Right cardiac atrium (tissue), 5 donors: Measurements from ENCODE around the gene ARMC9. TPM values are rescaled to one million over a fixed set of nuclear protein-coding genes. Genes with fewer than 3 reads are reported as not detected.

ENCODE experiments used
- ATAC-seq, 2 donors: fragments of 200-7000 bp; cut with Tn5 transposase; one replicate each; pipeline versions ENCODE4 v1.8.0 to v1.9.1; 2020; ENCODE audit warnings: moderate library complexity in 2 of 2, mild to moderate bottlenecking in 1 of 2
- DNase-seq, 3 donors: peaks; one replicate each; pipeline ENCODE4 v3.0.0-alpha.2; 2020
- H3K27ac ChIP-seq: one replicate; pipeline ENCODE4 v1.5.1; 2013; ENCODE audit warnings: mild to moderate bottlenecking, low read length, control low read depth, moderate library complexity
- H3K27me3 ChIP-seq: one replicate; pipeline ENCODE4 v1.6.1; 2013; ENCODE audit not compliant: control insufficient read depth, insufficient read depth
- H3K4me1 ChIP-seq: one replicate; pipeline ENCODE4 v1.6.1; 2013; ENCODE audit warnings: low read length; ENCODE audit not compliant: control insufficient read depth, insufficient read depth
- H3K4me3 ChIP-seq: one replicate; pipeline ENCODE4 v1.5.1; 2013; ENCODE audit warnings: low read length, control low read depth
- H3K9me3 ChIP-seq: one replicate; pipeline ENCODE4 v1.6.1; 2013; ENCODE audit warnings: low read length; ENCODE audit not compliant: control insufficient read depth
- WGBS: extraction: QIAGEN DNeasy Blood & Tissue Kit; methylation state at CpG from one replicate; pipeline ENCODE4 v1.1.7; 2013; 5-methylcytosine and 5-hydroxymethylcytosine counted together
- intact Hi-C, 4 donors: fragments of 100-400 bp; cut with DNase I; formaldehyde crosslinking; loops; one replicate each; pipeline versions ENCODE4 v1.11.0 to v1.14.0; 2022 to 2023
- polyA plus RNA-seq: library from polyadenylated mRNA; stranded (reverse); fragments of 200-250 nt; gene quantifications from one replicate; pipeline ENCODE4 v1.2.3, GENCODE V29; 2013
- total RNA-seq, 4 donors: library from RNA; stranded (reverse); fragmentation: NEBNext Ultra II Directional; extraction: Animal tissue kit (Norgen Biotek cat#: 25700); gene quantifications; one replicate each; pipeline ENCODE4 v1.2.1, GENCODE V29; 2021
- donor health status: healthy with polysubstance abuse.
- donor health status: DM: no; HTN: yes; CAD: no.
- donor health status: DM: no; HTN: no; CAD: no.
- donor health status: DM: no; HTN: yes; CAD: no; lungs with severe emphysema.
- donor health status: DM: yes; HTN: yes; CAD: no.

ARMC9 gene
- total and polyA plus RNA-seq, 5 donors, result 1.3 to 6.8 (median 3.8) TPM

GRCh38 chr2:231184319-231184718 lies 14.1 kb upstream of the ARMC9 start:
- Histone ChIP-seq H3K9me3 (no peaks in the 10 kb centered on the region), H3K27ac (peak overlapping the region; percentile 13), H3K27me3 (no peaks in the 10 kb centered on the region), H3K4me3 (no peak overlapping the region), H3K4me1 (peaks cover 31% of the 10 kb centered on the region)
- intact Hi-C loops, result no loop called here
- no peak for ATAC-seq
- 97% methylated on average over 4 of the region's 4 CpGs for WGBS
- no peak for DNase-seq

DNA sequence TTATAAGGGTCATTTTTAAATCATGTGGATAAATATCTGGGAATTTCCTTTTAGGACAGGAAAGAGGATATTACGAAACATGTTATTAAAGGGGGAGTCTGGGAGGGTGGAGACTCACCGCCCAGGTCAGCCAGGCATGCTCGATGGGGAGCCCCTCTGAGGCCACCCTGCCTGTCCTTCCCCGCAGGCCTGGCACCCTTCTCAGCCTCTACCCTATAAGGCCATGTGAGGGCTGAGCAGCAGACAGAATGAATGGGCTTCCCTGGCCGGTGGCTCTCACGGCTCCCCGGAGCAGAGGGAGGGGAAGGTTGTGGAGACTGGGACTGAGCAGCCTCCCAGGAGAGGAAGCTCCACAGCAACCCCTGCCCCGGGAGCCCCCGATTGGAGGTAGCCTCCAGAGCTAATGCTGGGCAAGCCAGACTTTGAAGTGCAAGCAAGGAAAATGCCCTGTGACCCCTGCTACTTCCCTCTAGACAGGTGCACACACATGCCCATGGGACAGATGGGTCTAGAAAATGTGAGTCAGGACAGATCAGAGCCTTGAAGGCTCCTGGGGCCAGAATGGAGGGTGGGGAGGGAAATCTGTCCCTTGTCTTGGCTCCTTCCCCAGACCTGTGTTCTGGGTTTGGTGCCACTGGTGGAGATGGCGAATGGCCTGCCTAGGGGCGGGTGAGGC lies 13.2 kb upstream of the ARMC9 start:
- 50% methylated on average over 11 of the region's 11 CpGs for WGBS
- peak overlapping the region; percentile 60 for H3K27ac ChIP-seq
- peak; percentile 60 to 78 (median 73) for DNase-seq
- peak; percentile 28 to 64 for ATAC-seq
- peaks cover 26% of the 10 kb centered on the region for H3K4me1 ChIP-seq
- H3K4me3 ChIP-seq, result no peak overlapping the region
- no peaks in the 10 kb centered on the region for H3K27me3 ChIP-seq
- intact Hi-C loops, result no loop called here
- H3K9me3 ChIP-seq, result no peaks in the 10 kb centered on the region

DNA sequence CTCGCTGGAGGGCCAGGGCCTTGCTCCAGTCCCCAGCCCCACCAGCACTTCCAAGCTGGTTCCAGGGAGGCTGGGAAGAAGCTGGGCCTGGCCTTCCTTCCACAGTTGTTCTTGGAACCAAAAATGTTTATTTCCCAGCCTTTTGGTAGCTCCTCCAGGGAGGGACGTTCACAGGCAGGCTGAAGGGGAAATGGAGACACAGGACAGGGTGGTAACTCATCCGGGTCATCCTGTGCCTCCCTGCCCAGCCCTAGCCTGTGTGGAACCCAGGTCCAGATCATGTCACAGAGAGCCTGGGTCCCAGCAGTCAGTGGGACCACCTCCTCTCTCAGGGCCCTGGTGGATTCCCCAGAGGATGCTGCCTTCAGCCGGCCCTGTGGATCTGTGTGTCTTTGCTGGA lies 12.5 kb upstream of the ARMC9 start:
- peak; percentile 49 to 68 (median 60) for DNase-seq
- WGBS, result 38% methylated on average over 4 of the region's 4 CpGs
- Histone ChIP-seq H3K27ac (peak overlapping the region; percentile 60), H3K4me3 (no peak overlapping the region), H3K4me1 (peaks cover 25% of the 10 kb centered on the region), H3K27me3 (no peaks in the 10 kb centered on the region), H3K9me3 (no peaks in the 10 kb centered on the region)
- intact Hi-C loops, result no loop called here
- peak; percentile 0 to 37 for ATAC-seq

DNA sequence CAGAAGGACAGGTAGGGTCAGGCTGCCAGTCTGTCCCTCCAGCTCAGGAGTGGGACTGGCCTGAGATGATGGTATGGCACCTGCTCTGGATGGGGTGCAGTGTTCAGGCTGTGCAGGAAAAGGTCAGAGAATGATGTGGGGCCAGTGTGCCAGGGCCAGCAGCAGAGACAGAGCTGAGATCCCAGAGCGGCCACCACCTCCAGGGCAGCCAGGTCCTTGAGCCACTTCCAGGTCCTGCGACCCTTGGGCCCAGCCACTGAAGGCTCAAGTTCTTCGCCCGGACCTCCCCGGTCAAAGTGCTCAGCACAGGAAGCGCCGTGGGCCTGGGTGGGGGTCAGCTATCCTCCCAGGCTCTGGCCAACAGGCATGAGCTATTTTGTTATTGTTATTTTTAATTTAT lies 12.1 kb upstream of the ARMC9 start:
- ATAC-seq, result no peak

DNA sequence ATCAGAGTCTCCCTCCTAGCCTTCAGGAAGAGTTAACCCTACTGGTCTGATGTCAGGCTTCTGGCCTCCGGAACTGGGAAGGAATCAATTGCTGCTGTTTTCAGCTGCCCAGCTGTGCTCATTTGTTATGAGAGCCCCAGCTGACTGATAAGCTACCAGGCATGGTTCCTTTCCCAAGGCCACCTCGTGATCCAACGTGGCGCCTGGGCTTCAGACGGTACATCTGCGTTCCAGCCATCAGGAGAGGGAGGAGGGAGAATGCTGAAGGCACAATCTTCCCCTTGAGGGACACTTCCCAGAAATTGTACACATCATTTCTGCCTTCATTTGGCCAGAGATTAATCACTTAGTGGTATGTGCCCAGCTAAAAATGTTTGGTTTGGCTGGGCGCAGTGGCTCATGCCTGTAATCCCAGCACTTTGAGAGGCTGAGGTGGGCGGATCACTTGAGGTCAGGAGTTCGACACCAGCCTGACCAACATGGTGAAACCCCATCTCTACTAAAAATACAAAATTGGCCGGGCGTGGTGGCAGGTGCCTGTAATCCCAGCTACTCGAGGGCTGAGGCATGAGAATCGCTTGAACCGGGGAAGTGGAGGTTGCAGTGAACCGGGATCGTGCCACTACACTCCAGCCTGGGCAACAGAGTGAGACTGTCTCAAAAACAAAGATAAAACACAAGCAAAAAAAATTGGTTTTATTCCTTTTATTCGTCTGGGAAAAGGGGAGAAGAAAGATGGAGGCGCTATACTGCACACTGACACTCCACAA lies 10.5 kb upstream of the ARMC9 start:
- H3K27ac ChIP-seq, result no peak overlapping the region
- intact Hi-C loops, result no loop called here
- H3K27me3 ChIP-seq, result no peaks in the 10 kb centered on the region
- ATAC-seq, result peak; percentile 69 to 72
- peak; percentile 89 to 92 (median 90) for DNase-seq
- WGBS, result 63% methylated on average over 18 of the region's 18 CpGs
- no peak overlapping the region for H3K4me3 ChIP-seq
- H3K4me1 ChIP-seq, result peaks cover 16% of the 10 kb centered on the region
- H3K9me3 ChIP-seq, result no peaks in the 10 kb centered on the region

More for the DNA sequence above, 12.1 kb upstream of the ARMC9 start:
- 88% methylated on average over 7 of the region's 7 CpGs for WGBS
- Histone ChIP-seq H3K27ac (peak overlapping the region; percentile 60), H3K9me3 (no peaks in the 10 kb centered on the region), H3K27me3 (no peaks in the 10 kb centered on the region), H3K4me1 (peaks cover 25% of the 10 kb centered on the region), H3K4me3 (no peak overlapping the region)
- DNase-seq, result no peak
- intact Hi-C loops, result no loop called here

DNA sequence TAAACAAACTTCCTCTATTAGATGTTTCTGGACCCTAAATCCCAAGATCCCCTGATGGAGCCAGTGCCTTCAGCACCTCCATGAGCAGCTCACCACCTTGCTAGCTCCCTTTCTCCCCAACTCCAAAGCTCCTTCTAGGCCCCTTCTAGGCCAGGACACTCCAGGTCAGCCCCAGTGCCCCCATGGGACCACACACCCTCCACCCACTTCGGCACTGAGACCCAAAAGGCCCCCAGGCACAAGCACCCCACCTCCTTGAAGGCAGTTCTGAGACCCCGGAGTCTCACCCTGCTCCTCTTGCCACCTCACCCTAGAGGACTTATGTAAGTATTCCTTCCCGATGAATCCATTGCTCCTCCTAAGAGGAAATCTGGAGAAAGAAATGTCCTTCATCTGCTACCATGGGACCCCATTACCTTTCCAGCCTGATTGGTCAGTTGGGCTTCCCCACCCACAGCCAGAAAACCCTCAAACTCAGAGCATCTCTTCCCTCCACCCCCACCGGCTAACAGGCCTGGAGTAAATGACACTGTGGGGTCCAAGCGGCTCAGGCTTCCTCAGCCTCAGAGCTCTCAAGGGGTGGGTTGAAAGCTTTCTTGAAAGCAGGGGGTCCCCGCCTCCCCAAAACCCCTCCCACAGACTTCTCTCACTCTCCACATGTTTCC lies 9.8 kb upstream of the ARMC9 start:
- 91% methylated on average over 6 of the region's 6 CpGs for WGBS
- DNase-seq (no peak), ATAC-seq (no peak)
- Histone ChIP-seq H3K4me1 (peaks cover 16% of the 10 kb centered on the region), H3K9me3 (no peaks in the 10 kb centered on the region), H3K4me3 (no peak overlapping the region), H3K27me3 (no peaks in the 10 kb centered on the region), H3K27ac (no peak overlapping the region)
- intact Hi-C loops, result no loop called here

DNA sequence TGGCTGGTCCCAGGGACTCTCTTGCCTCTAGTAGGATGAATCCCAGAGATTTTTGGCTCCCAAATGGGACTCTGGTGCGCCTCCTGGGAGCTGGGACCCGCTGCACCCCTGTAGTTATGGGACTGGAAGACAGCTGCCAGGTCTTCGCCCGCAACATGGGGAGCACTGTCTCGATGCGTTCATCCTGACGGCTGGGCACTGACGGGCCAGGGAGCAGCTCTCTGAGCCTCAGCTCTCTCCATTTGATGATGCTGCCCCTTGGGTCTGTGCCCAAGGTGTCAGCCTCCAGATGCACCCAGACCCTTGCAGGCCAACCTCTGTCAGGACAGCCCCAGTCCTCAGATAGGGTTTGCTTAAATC lies 9.3 kb upstream of the ARMC9 start:
- H3K9me3 ChIP-seq, result no peaks in the 10 kb centered on the region
- ATAC-seq (no peak), DNase-seq (peak in 2 of 3 donors; percentile 26 to 57)
- H3K27ac ChIP-seq, result no peak overlapping the region
- WGBS, result 97% methylated on average over 8 of the region's 8 CpGs
- no peak overlapping the region for H3K4me3 ChIP-seq
- no peaks in the 10 kb centered on the region for H3K27me3 ChIP-seq
- H3K4me1 ChIP-seq, result peaks cover 16% of the 10 kb centered on the region
- intact Hi-C loops, result no loop called here

DNA sequence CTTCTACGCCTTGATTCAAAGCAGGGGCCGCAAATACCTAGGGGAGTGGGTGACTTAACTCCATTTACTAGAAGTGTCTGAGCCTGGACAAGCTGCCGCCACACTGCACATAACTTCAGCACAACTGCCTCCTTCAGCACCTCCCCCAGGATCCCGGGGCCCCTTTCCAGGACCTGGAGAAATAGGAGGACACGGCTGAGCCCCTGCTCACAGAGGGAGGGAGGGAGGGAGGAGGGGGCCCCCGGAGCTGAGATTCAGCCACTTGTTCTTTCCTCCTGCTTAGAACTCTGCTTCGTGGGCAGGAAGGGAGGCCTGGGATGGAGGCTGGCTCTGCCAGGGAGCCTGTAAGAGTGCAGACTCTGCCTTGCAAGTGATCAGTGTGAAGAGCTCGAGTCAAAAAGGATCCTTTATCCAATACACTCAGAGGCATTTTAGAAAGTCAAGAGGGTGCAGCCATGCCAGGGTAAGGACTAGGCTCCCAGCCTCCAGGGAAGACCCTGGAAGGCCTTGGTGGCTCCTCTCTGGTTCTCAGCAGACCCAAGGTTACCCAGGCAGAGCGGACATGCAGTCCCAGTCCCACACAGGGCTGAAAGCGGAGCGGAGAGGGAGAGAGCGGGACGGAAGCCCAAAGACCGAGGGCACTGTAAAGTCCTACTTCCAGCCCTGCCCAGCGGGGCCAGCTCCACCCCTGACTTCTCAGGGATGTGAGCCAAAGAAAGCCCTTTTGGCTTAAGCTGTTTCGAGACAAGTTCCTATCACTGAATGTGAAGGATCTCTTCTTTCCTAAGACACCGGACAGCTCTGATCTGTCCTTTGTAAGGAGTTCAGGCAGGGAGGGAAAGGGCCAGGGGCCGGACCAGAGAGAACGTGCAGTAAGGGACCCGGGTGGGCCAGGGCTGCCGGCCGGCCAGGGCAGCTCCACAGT lies 8.6 kb upstream of the ARMC9 start:
- 46% methylated on average over 22 of the region's 22 CpGs for WGBS
- ATAC-seq (peak; percentile 70 to 79), DNase-seq (peak; percentile 84 to 92 (median 89))
- Histone ChIP-seq H3K27ac (peak overlapping the region; percentile 57), H3K4me3 (peak overlapping the region; percentile 21), H3K27me3 (no peaks in the 10 kb centered on the region), H3K9me3 (no peaks in the 10 kb centered on the region), H3K4me1 (peaks cover 16% of the 10 kb centered on the region)
- intact Hi-C loops, result loop anchor here in 2 of 4 donors (5.0 to 10.0 kb wide), 2 partner anchors 85 to 88 kb away; no protein-coding TSS in a partner anchor

GRCh38 chr2:231190531-231191197 lies 7.8 kb upstream of the ARMC9 start:
- Histone ChIP-seq H3K9me3 (no peaks in the 10 kb centered on the region), H3K4me1 (peaks cover 9% of the 10 kb centered on the region), H3K27ac (peak overlapping the region; percentile 57), H3K4me3 (peak overlapping the region; percentile 21), H3K27me3 (no peaks in the 10 kb centered on the region)
- peak; percentile 87 to 94 (median 94) for DNase-seq
- intact Hi-C loops, result loop anchor here in 2 of 4 donors (5.0 to 10.0 kb wide), 2 partner anchors 86 to 88 kb away; no protein-coding TSS in a partner anchor
- WGBS, result 7% methylated on average over 42 of the region's 42 CpGs
- ATAC-seq, result peak; percentile 74 to 79
